GM04504 (cell line): ENCODE results near the gene IQGAP3.
A peak's percentile ranks its signal among the peaks of the same experiment; 100 is the strongest.
"Not testable (repeated sequence)": the region's sequence is repeated elsewhere in the genome, so short reads cannot be mapped to it uniquely, and the experiment has no call there.

Experiments used
- DNase-seq: peaks from one replicate; pipeline ENCODE4 v3.0.0-alpha.2; 2012; ENCODE audit warnings: low read depth

IQGAP3 gene

GRCh38 chr1:156566436-156566835 lies 5.9 kb downstream of the IQGAP3 start:
- DNase-seq = no peak

DNA sequence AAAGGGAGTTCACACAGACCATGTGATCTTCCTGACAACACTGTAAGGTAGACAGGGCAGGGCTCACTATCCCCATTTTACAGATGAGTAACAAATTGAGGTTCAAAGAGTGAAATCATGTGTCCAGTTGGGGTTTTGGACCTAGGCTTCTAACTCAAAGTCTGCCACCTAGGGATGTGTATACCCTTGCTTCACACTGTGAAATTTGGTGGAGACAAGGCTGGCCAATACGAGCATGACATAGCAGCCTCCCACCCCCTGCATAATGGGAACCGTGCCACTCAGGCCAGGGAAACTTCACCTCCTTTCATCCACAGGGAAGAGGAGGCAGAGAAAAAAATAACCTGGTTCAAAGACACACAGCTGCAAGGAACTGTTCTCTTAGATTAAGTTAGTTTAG lies 6.8 kb downstream of the IQGAP3 start:
- no peak for DNase-seq

DNA sequence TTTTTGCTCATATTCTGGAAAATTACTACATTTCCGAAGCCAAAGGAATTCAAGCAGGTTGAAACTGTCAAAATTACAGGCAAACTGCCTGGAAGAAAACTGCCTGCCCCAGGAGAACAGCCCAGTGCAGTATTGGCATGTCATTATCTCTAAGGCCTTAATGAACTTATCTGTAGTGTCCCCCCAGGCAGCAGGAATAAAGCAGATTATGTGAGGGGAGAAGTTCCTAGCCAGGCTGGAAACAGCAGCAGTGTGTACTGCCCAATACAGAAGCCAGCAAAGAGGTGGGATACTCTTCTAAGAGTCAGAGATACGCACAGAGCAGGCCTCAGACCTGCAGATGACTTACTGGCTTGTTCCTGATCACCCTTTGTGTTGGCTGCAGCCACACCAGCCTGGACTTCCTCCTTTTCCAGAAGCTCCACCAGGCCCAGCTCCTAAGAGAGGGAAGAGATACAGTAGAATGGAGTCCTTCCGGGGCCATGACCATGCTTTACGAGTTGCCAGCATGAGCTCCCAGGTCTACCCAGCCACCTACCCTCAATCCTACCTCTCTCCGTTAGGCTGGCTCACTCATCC lies 11.7 kb downstream of the IQGAP3 start:
- no peak for DNase-seq

DNA sequence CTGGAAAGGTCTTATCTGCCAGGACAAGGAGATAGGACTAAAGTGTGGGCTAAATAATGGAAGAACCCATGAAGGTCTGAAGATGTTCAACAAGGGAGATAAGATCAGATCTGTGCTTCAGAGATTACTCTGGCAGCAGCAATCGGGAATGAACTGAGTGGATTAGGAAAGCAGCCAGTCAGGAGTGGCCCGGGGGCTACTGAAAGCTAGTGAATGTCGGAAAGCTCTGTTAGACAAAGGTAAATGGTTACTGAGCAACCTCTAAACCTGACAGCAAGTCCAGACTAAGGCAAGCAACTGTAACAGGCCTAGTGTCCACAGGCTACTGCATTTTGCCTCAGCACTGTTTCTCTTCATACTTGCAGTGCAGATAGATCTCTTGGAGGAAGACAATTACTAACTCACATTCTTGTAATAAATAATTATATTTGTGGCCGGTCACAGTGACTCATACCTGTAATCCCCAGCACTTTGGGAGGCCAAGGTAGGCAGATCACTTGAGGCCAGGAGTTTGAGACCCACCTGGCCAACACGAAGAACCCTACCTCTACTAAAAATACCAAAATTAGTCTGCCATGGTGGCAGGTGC lies 12.5 kb downstream of the IQGAP3 start:
- no peak for DNase-seq

DNA sequence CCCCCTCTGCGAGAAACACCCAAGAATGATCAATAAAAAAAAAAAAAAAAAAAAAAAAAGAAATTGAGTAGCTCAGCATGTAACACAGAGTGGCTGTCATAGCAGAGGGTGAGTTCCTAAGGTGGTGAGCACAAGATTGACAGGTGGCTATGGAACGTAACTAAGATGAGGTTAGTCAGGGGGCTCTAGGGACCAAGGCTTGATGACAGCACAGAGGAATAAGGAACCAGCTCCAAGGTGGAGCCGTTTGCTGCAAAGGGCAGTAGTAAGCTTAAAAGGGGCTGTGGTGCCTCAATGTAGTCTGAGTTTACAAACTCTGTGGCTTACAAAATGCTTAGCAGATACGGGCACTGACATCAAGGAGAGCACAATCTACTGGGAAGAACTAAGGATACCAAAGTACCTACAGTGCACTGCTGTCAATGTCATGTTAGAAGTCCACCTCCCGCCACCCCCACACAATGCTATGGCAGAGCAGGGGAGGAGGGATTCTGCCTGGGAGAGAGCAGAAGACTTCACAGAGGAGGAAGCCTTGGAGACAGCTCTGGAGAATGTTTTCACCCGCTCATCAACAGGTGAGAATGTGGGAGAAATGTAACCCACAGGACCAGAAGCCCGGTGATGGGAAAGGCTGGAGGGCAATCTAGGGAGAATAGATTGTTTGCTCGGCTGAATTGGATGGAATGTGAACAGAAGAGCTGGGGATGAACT lies 13.1 kb downstream of the IQGAP3 start:
- no peak for DNase-seq

DNA sequence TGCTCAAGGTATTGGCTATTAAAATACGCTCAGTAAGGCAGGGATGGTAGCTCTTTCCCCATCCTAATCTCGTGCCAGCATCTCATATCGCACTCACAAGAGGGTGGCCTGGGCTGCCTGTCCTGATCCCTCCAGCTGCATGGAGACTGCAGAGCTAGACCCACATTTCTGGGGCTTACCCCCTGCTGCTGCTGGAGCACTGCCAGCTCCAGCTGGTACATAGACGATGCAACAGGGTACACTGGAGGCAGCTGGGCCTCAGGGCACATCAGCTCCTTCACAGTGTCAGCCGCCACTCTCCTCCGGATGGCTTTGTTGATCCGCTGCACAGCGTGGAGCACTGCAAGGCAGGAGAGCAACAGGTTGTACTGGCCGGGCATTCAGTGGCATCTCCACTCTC lies 16.0 kb downstream of the IQGAP3 start:
- DNase-seq = no peak

GRCh38 chr1:156555715-156556114 lies 16.6 kb downstream of the IQGAP3 start:
- DNase-seq = no peak

DNA sequence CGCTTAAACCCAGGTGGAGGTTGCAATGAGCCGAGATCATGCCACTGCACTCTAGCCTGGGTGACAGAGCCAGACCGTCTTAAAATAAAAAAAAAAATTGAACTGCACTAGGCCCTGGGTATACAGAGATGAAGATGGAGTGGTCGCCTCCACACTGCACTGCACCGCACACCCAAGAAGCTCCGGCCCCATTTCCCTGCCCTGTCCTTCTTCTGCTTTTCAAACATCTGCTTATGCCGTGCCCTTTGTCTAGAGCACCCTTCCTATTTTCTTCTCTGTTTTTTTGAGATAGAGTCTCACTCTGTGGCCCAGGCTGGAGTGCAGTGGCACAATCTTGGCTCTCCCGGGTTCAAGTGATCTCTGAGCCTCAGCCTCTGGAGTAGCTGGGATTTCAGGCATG lies 17.4 kb downstream of the IQGAP3 start:
- no peak for DNase-seq

DNA sequence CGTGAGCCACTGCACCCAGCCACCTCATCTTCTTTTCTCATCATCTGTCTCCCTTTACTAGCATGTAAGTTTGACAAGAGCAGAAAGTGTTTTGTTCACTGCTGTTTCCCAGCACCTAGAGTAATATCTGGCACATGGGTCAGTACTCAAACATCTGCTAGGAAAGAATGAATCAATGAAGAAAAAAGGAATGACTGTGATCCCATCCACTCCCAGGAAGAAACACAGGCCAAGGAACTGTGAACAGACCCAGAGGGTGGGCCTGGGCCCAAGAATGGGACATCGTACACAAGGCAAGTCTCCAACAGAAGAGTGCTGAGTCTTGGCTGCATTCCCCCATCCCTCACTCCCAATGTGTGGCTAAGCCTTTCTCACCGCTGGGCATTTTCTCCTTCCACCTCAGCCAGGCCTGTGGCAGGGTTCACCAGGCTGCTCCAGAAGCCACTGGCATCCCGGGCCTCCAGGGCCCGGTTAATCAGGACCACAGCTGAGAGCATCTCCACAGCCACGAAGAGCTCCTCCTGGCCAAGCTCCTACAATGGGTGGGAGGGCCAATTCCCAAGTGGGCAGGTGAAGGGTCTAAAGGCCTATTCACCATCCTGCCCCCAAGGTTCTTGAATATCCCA lies 18.4 kb downstream of the IQGAP3 start:
- DNase-seq = no peak

GRCh38 chr1:156552937-156553336 lies 19.4 kb downstream of the IQGAP3 start:
- DNase-seq = not testable (repeated sequence)

DNA sequence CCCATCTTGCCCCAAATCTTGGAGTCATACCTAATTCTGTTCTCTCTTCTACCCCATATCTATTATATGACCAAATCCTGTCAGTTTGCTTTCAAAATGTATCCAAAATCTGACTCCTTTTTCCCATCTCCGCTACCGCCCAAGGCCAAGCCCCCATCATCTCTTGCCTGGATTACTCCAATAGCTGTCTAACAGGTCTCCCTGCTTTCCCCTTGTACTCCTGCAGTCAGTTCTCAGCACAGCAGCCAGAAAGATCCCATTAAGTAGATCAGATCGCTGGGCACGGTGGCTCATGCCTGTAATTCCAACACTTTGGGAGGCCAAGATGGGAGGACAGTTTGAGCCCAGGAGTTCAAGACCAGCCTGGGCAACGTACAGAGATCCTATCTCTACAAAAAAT lies 19.8 kb downstream of the IQGAP3 start:
- no peak for DNase-seq

GRCh38 chr1:156551869-156552268 lies 20.5 kb downstream of the IQGAP3 start:
- DNase-seq = no peak

GRCh38 chr1:156551066-156551643 lies 21.2 kb downstream of the IQGAP3 start:
- DNase-seq = no peak

- DNase-seq = no peak
These were observed 22.0 kb downstream of the IQGAP3 start for GRCh38 chr1:156550346-156550745.

DNA sequence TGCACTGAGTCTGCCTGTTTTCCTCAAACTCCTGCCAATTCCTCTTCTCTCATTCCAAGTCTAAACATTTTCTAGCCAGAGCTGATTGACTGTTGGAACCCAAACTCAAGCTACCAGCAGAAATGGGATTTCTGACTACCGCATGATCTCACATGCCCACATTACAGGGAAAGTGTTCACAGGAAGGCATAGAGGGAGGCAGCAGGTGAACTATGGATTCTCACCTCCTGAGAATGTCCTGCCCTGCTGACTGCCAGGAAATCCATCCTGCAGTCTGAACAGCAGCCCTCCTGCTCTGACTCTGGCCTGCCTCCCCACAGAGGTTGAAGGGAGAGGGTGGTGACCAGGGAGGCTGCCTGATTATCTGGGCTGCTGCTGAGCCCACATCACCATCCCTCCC lies 22.5 kb downstream of the IQGAP3 start:
- no peak for DNase-seq

GRCh38 chr1:156549390-156549789 lies 23.0 kb downstream of the IQGAP3 start:
- no peak for DNase-seq

DNA sequence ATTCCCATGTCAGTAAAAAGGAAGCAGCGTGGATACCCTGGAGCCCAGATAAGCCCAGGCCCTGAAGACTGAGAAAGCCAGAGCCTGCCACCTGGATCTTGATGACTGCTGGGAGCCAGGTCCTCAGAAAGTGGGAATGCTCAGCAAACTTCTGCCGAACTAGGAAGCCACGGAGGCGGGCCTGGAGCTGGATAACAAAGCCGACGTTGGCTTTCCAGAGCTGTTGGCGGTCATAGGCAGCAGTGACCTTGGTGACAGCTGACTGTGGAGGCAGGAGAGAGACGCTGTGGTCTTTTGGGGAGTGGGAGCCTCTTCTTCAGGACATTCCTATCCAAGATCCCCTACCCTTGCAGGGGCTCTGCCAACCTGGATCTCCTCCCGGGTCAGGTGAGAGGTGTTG lies 24.4 kb downstream of the IQGAP3 start:
- no peak for DNase-seq

DNA sequence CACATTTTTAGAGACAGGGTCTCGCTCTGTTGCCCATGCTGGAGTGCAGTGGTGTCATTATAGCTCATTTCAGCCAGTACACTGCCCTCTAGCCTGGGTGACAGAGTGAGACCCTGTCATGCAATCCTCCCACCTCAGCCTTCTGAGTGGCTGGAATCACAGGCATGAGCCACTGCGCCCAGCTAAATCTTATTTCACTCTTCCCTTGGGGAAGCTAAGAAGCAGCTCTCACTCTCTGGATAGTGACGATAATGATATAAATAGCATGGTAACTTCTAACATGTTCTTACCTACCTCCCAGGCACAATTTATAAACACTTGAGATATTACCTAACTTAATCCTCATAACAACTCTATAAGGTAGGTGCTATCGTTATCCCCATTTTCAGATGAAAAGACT lies 24.9 kb downstream of the IQGAP3 start:
- DNase-seq = no peak

- DNase-seq = no peak
These were observed 26.1 kb downstream of the IQGAP3 start for GRCh38 chr1:156546267-156546666.

- no peak for DNase-seq
These were observed 27.7 kb downstream of the IQGAP3 start for GRCh38 chr1:156544592-156545102.

- DNase-seq = no peak
These were observed 29.3 kb downstream of the IQGAP3 start for GRCh38 chr1:156543066-156543465.

GRCh38 chr1:156540955-156541354 lies 31.4 kb downstream of the IQGAP3 start:
- peak; percentile 10 for DNase-seq
